Peyer's patch (tissue), 4 donors: Measurements from ENCODE around the gene FGF5. TPM values are rescaled to one million over a fixed set of nuclear protein-coding genes. Genes with fewer than 3 reads are reported as not detected.

Experiments used
- DNase-seq, 3 donors: peaks; one replicate each; pipeline ENCODE4 v3.0.0-alpha.2; 2017 to 2019
- H3K27ac ChIP-seq, 4 donors: fragments of 200-600 bp; sonication (generic); one replicate each; pipeline ENCODE4 v1.5.1; 2016 to 2019
- H3K27me3 ChIP-seq, 2 donors: fragments of 200-600 bp; sonication (generic); one replicate each; pipeline ENCODE4 v1.5.1; 2019
- H3K36me3 ChIP-seq, 3 donors: fragments of 200-600 bp; sonication (generic); one replicate each; pipeline ENCODE4 v1.5.1; 2016 to 2019
- H3K4me1 ChIP-seq, 4 donors: fragments of 200-600 bp; sonication (generic); one replicate each; pipeline ENCODE4 v1.5.1; 2016 to 2019
- H3K4me3 ChIP-seq, 4 donors: fragments of 200-600 bp; sonication (generic); 1 replicate in 3 of 4; 2 replicates in 1 of 4; pipeline ENCODE4 v1.5.1; 2016 to 2019; ENCODE audit warnings: mild to moderate bottlenecking in 1 of 4
- H3K9me3 ChIP-seq, 4 donors: fragments of 200-600 bp; sonication (generic); one replicate each; pipeline ENCODE4 v1.5.1; 2016 to 2019; ENCODE audit warnings: mild to moderate bottlenecking in 1 of 4
- CTCF ChIP-seq, 6 experiments: fragments of 450-650 bp in 4 of 6; fragments of 200-600 bp in 2 of 6; sonication (generic) in 1 of 6; IDR thresholded peaks; one replicate each; pipeline ENCODE4 v1.5.1; 2017 to 2019; ENCODE audit warnings: antibody characterized with exemption in 6 of 6, mild to moderate bottlenecking in 3 of 6, moderate library complexity in 1 of 6
- POLR2A ChIP-seq, 2 donors: fragments of 450-650 bp; IDR thresholded peaks; one replicate each; pipeline ENCODE4 v1.5.1; 2017; ENCODE audit warnings: antibody characterized with exemption in 2 of 2, mild to moderate bottlenecking in 2 of 2, moderate library complexity in 2 of 2
- total RNA-seq, 4 donors: library from RNA; depleted of rRNA; stranded (reverse); fragments of >200 nt; gene quantifications; one replicate each; pipeline ENCODE4 v1.1.0, GENCODE V29; 2016

The FGF5 gene
- total RNA-seq, 4 donors from 2014 or later, result not detected

GRCh38 chr4:80226094-80226493 is 40.4 kb upstream of the FGF5 start:
- H3K27me3 ChIP-seq, result no peaks in the 10 kb centered on the region
- no peak for TF ChIP-seq CTCF (IDR thresholded peaks at IDR 0.05)
- TF ChIP-seq POLR2A (IDR thresholded peaks at IDR 0.05), result no peak
- DNase-seq, result no peak
- H3K4me1 ChIP-seq, result no peaks in the 10 kb centered on the region
- no peaks in the 10 kb centered on the region for H3K9me3 ChIP-seq
- H3K27ac ChIP-seq, result no peak overlapping the region
- no peaks in the 10 kb centered on the region for H3K36me3 ChIP-seq
- no peak overlapping the region for H3K4me3 ChIP-seq

GRCh38 chr4:80228460-80228859 is 38.0 kb upstream of the FGF5 start:
- no peak for DNase-seq
- H3K36me3 ChIP-seq, result no peaks in the 10 kb centered on the region
- no peaks in the 10 kb centered on the region for H3K9me3 ChIP-seq
- TF ChIP-seq CTCF (IDR thresholded peaks at IDR 0.05) (no peak), POLR2A (IDR thresholded peaks at IDR 0.05) (no peak)
- H3K27ac ChIP-seq, result no peak overlapping the region
- H3K4me1 ChIP-seq, result no peaks in the 10 kb centered on the region
- H3K27me3 ChIP-seq, result no peaks in the 10 kb centered on the region
- no peak overlapping the region for H3K4me3 ChIP-seq

GRCh38 chr4:80229128-80229527 is 37.3 kb upstream of the FGF5 start:
- Histone ChIP-seq H3K36me3 (no peaks in the 10 kb centered on the region), H3K9me3 (no peaks in the 10 kb centered on the region), H3K4me1 (no peaks in the 10 kb centered on the region), H3K27me3 (no peaks in the 10 kb centered on the region), H3K27ac (no peak overlapping the region), H3K4me3 (no peak overlapping the region)
- TF ChIP-seq POLR2A (IDR thresholded peaks at IDR 0.05) (no peak), CTCF (IDR thresholded peaks at IDR 0.05) (no peak)
- no peak for DNase-seq

GRCh38 chr4:80229590-80229989 is 36.9 kb upstream of the FGF5 start:
- no peak overlapping the region for H3K27ac ChIP-seq
- TF ChIP-seq POLR2A (IDR thresholded peaks at IDR 0.05), result no peak
- TF ChIP-seq CTCF (IDR thresholded peaks at IDR 0.05), result no peak
- DNase-seq, result no peak
- no peak overlapping the region for H3K4me3 ChIP-seq
- no peaks in the 10 kb centered on the region for H3K36me3 ChIP-seq
- H3K9me3 ChIP-seq, result no peaks in the 10 kb centered on the region
- no peaks in the 10 kb centered on the region for H3K27me3 ChIP-seq
- no peaks in the 10 kb centered on the region for H3K4me1 ChIP-seq

GRCh38 chr4:80231180-80231579 is 35.3 kb upstream of the FGF5 start:
- Histone ChIP-seq H3K9me3 (no peaks in the 10 kb centered on the region), H3K36me3 (no peaks in the 10 kb centered on the region), H3K4me1 (no peaks in the 10 kb centered on the region), H3K4me3 (no peak overlapping the region), H3K27ac (no peak overlapping the region), H3K27me3 (no peaks in the 10 kb centered on the region)
- TF ChIP-seq POLR2A (IDR thresholded peaks at IDR 0.05) (no peak), CTCF (IDR thresholded peaks at IDR 0.05) (no peak)
- no peak for DNase-seq

- Histone ChIP-seq H3K9me3 (no peaks in the 10 kb centered on the region), H3K4me3 (no peak overlapping the region), H3K27ac (no peak overlapping the region), H3K36me3 (no peaks in the 10 kb centered on the region), H3K27me3 (no peaks in the 10 kb centered on the region), H3K4me1 (no peaks in the 10 kb centered on the region)
- DNase-seq, result no peak
- TF ChIP-seq POLR2A (IDR thresholded peaks at IDR 0.05) (no peak), CTCF (IDR thresholded peaks at IDR 0.05) (no peak)
Measured at GRCh38 chr4:80232707-80233370, 33.6 kb upstream of the FGF5 start.
